OCI-LY3 (cell line): Measurements from ENCODE around the gene CAPNS1.
"Not testable (repeated sequence)": the region's sequence is repeated elsewhere in the genome, so short reads cannot be mapped to it uniquely, and the experiment has no call there.

Source experiments
- H2AFZ ChIP-seq: fragments of 200-600, 300-600 bp; shearing (Covaris generic); 2 replicates; pipeline ENCODE4 v1.6.0; 2014; ENCODE audit warnings: antibody characterized with exemption, low read depth, low read length
- H3K27ac ChIP-seq: fragments of 200-600, 300-600 bp; sonication (generic); 2 replicates; pipeline ENCODE4 v1.5.1; 2014; ENCODE audit warnings: mild to moderate bottlenecking, low read length, moderate library complexity, mixed read lengths
- H3K27me3 ChIP-seq: fragments of 200-600, 300-600 bp; sonication (generic); 2 replicates; pipeline ENCODE4 v1.6.1; 2014; ENCODE audit warnings: low read depth, low read length, mixed read lengths
- H3K36me3 ChIP-seq: fragments of 200-600, 300-600 bp; sonication (generic); replicated peaks from 2 replicates; pipeline ENCODE3; 2014; ENCODE audit warnings: low read depth, low read length, mixed read lengths
- H3K4me1 ChIP-seq: fragments of 300-600, 200-600 bp; sonication (generic); 2 replicates; pipeline ENCODE4 v1.6.1; 2014; ENCODE audit warnings: low read length, mixed read lengths
- H3K4me2 ChIP-seq: fragments of 200-600, 300-600 bp; sonication (generic); 2 replicates; pipeline ENCODE4 v1.6.1; 2014; ENCODE audit warnings: low read length, mixed read lengths
- H3K4me3 ChIP-seq: fragments of 300-600, 200-600 bp; sonication (generic); 2 replicates; pipeline ENCODE4 v1.5.1; 2014; ENCODE audit warnings: antibody characterized with exemption, mild to moderate bottlenecking, low read length, moderate library complexity
- H3K79me2 ChIP-seq: fragments of 300-600, 200-600 bp; shearing (Covaris generic); 2 replicates; pipeline ENCODE4 v1.6.1; 2014; ENCODE audit warnings: mild to moderate bottlenecking, low read length, mixed read lengths
- H3K9ac ChIP-seq: fragments of 300-600, 200-600 bp; shearing (Covaris generic); 2 replicates; pipeline ENCODE4 v1.6.0; 2014; ENCODE audit warnings: mild to moderate bottlenecking, low read length, moderate library complexity
- H3K9me3 ChIP-seq: fragments of 200-600, 300-600 bp; shearing (Covaris generic); 2 replicates; pipeline ENCODE4 v1.6.1; 2014; ENCODE audit warnings: low read length, mixed read lengths; ENCODE audit not compliant: insufficient read depth
- H4K20me1 ChIP-seq: fragments of 200-600, 300-600 bp; sonication (generic); 2 replicates; pipeline ENCODE4 v1.6.1; 2016; ENCODE audit warnings: low read length, mixed read lengths; ENCODE audit not compliant: insufficient read depth
- CTCF ChIP-seq: fragments of 200-600, 300-600 bp; sonication (generic); IDR thresholded peaks from 2 replicates; pipeline ENCODE4 v1.5.1; 2014; ENCODE audit warnings: antibody characterized with exemption, low read length, low read depth
- EZH2phosphoT487 ChIP-seq: fragments of 200-600 bp; shearing (Covaris generic); IDR thresholded peaks from 2 replicates; pipeline ENCODE4 v1.6.1; 2018; ENCODE audit warnings: antibody characterized with exemption, mixed run types, low read depth

Gene CAPNS1

GRCh38 chr19:36163813-36164212 lies 23.9 kb downstream of the CAPNS1 start:
- Histone ChIP-seq H3K4me3 (no peak overlapping the region), H3K27me3 (no peaks in the 10 kb centered on the region), H2AFZ (no peak overlapping the region), H3K4me2 (no peak overlapping the region), H3K27ac (no peak overlapping the region), H4K20me1 (no peaks in the 10 kb centered on the region), H3K36me3 (peaks cover 5% of the 10 kb centered on the region), H3K9ac (no peak overlapping the region), H3K9me3 (no peaks in the 10 kb centered on the region), H3K79me2 (no peaks in the 10 kb centered on the region), H3K4me1 (no peaks in the 10 kb centered on the region)
- TF ChIP-seq EZH2phosphoT487, result no peak
- TF ChIP-seq CTCF, result no peak

- Histone ChIP-seq H3K36me3 (no peaks in the 10 kb centered on the region), H3K27me3 (no peaks in the 10 kb centered on the region), H3K79me2 (no peaks in the 10 kb centered on the region), H4K20me1 (no peaks in the 10 kb centered on the region), H3K4me3 (no peak overlapping the region), H3K27ac (no peak overlapping the region), H3K4me2 (no peak overlapping the region), H3K9me3 (no peaks in the 10 kb centered on the region), H2AFZ (no peak overlapping the region), H3K4me1 (peaks cover 3% of the 10 kb centered on the region; the same call in 1 of the 2 replicates), H3K9ac (no peak overlapping the region)
- TF ChIP-seq CTCF (no peak), EZH2phosphoT487 (no peak)
These were observed 29.4 kb downstream of the CAPNS1 start for GRCh38 chr19:36169084-36169760.

- Histone ChIP-seq H2AFZ (no peak overlapping the region), H3K27me3 (no peaks in the 10 kb centered on the region), H3K9ac (no peak overlapping the region), H3K9me3 (no peaks in the 10 kb centered on the region), H4K20me1 (no peaks in the 10 kb centered on the region), H3K4me3 (no peak overlapping the region), H3K79me2 (no peaks in the 10 kb centered on the region), H3K4me1 (peaks cover 3% of the 10 kb centered on the region; the same call in 1 of the 2 replicates), H3K4me2 (no peak overlapping the region), H3K36me3 (no peaks in the 10 kb centered on the region), H3K27ac (no peak overlapping the region)
- TF ChIP-seq EZH2phosphoT487, result no peak
- no peak for TF ChIP-seq CTCF
These were observed 33.0 kb downstream of the CAPNS1 start for GRCh38 chr19:36172852-36173251.

- not testable (repeated sequence) for H3K4me2 ChIP-seq, H3K36me3 ChIP-seq, H3K79me2 ChIP-seq, H3K27ac ChIP-seq, H3K4me3 ChIP-seq, H3K4me1 ChIP-seq, H3K27me3 ChIP-seq, H3K9me3 ChIP-seq, H3K9ac ChIP-seq, H4K20me1 ChIP-seq, H2AFZ ChIP-seq
These were observed 34.0 kb downstream of the CAPNS1 start for GRCh38 chr19:36173846-36174245.

GRCh38 chr19:36179077-36179476 lies 39.2 kb downstream of the CAPNS1 start:
- H3K27ac ChIP-seq, H3K27me3 ChIP-seq, H4K20me1 ChIP-seq, H3K4me3 ChIP-seq, H3K4me1 ChIP-seq, H3K4me2 ChIP-seq, H3K79me2 ChIP-seq, H3K9me3 ChIP-seq, H3K36me3 ChIP-seq, H3K9ac ChIP-seq, H2AFZ ChIP-seq: not testable (repeated sequence)
